ENCODE data around the gene TSEN54. TPM values are rescaled to one million over a fixed set of nuclear protein-coding genes. Genes with fewer than 3 reads are reported as not detected.

Gene TSEN54
- total RNA-seq, 2 donors from 2014 or later, result 63.8 to 123 TPM

GRCh38 chr17:75482098-75482942 lies 34.0 kb upstream of the TSEN54 start:
- intact Hi-C loops (cut with DNase I), result loop anchor here (10.0 kb wide), 1 partner anchor 58 kb away; no protein-coding TSS in a partner anchor
- Histone ChIP-seq H3K27me3 (no peaks in the 10 kb centered on the region), H3K27ac (no peak overlapping the region), H3K4me1 (peaks cover 2% of the 10 kb centered on the region), H3K36me3 (replicated peaks in 1 of 2; ENCODE audit: insufficient read depth in 1 of 2, low read depth in 2 of 2) (no peaks in the 10 kb centered on the region), H3K4me3 (no peak overlapping the region), H3K9me3 (no peaks in the 10 kb centered on the region)
- TF ChIP-seq POLR2A (IDR thresholded peaks at IDR 0.05), result no peak
- TF ChIP-seq, protein P1, sequence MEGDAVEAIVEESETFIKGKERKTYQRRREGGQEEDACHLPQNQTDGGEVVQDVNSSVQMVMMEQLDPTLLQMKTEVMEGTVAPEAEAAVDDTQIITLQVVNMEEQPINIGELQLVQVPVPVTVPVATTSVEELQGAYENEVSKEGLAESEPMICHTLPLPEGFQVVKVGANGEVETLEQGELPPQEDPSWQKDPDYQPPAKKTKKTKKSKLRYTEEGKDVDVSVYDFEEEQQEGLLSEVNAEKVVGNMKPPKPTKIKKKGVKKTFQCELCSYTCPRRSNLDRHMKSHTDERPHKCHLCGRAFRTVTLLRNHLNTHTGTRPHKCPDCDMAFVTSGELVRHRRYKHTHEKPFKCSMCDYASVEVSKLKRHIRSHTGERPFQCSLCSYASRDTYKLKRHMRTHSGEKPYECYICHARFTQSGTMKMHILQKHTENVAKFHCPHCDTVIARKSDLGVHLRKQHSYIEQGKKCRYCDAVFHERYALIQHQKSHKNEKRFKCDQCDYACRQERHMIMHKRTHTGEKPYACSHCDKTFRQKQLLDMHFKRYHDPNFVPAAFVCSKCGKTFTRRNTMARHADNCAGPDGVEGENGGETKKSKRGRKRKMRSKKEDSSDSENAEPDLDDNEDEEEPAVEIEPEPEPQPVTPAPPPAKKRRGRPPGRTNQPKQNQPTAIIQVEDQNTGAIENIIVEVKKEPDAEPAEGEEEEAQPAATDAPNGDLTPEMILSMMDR (IDR thresholded peaks at IDR 0.05), result no peak
- 84 to 87% methylated on average over 16 of the region's 16 CpGs for WGBS, 2 donors
- DNase-seq, result no peak
- no peak for ATAC-seq

DNA sequence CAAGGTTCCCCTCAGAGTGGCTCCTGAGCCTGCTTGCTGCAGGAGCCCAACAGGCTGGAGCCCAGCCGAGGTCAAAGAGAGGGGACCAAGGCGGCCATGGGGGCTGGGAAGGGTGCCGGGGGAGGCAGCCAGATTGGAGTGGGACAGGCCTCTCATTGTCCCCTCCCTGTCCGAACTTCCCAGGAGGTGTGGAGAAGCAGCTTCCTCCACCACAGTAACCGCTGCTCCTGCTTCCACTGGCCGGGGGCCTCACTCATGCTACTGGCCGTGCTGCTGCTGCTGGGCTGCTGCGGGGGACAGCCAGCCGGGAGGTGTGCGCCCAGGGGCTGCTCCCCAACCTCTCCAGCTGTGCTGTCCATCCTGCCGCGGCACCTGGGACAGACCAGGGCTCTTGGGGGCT lies 30.6 kb upstream of the TSEN54 start:
- 97 to 100% methylated on average over 1 to 5 of the region's 12 CpGs for WGBS, 2 donors
- H3K27ac ChIP-seq, result no peak overlapping the region
- TF ChIP-seq POLR2A (IDR thresholded peaks at IDR 0.05), result no peak
- TF ChIP-seq, protein P1 (IDR thresholded peaks at IDR 0.05), result no peak
- peak in 1 of 4 donors; percentile 10 for DNase-seq
- no peaks in the 10 kb centered on the region for H3K36me3 ChIP-seq (replicated peaks in 1 of 2; ENCODE audit: insufficient read depth in 1 of 2, low read depth in 2 of 2)
- no peaks in the 10 kb centered on the region for H3K9me3 ChIP-seq
- H3K4me3 ChIP-seq, result no peak overlapping the region
- ATAC-seq, result peak; percentile 5
- peaks cover 8% of the 10 kb centered on the region for H3K4me1 ChIP-seq
- intact Hi-C loops (cut with DNase I), result loop anchor here (10.0 kb wide), 1 partner anchor 61 kb away; no protein-coding TSS in a partner anchor
- no peaks in the 10 kb centered on the region for H3K27me3 ChIP-seq

DNA sequence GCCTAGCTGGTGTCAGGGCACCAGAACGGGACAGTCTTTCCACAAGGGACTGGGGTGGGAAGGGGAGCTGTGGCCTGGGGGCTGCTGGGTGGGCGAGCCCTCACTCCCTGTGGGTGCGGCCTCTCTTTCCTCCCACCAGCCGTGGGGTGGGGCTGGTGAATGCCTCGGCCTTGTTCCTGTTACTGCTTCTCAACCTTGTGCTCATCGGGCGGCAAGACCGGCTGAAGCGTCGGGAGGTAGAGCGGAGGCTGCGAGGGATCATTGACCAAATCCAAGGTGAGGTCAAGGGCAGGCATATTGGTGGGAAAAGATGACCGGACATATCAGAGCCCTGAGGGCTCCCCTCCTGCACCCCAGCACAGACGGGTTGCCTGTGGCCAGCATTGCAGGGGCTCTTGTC lies 30.2 kb upstream of the TSEN54 start:
- TF ChIP-seq POLR2A (IDR thresholded peaks at IDR 0.05), result no peak
- TF ChIP-seq, protein P1 (IDR thresholded peaks at IDR 0.05), result no peak
- WGBS, 2 donors, result 89 to 91% methylated on average over 9 to 14 of the region's 14 CpGs
- Histone ChIP-seq H3K27ac (no peak overlapping the region), H3K36me3 (replicated peaks in 1 of 2; ENCODE audit: insufficient read depth in 1 of 2, low read depth in 2 of 2) (no peaks in the 10 kb centered on the region), H3K4me1 (peaks cover 12% of the 10 kb centered on the region), H3K4me3 (no peak overlapping the region), H3K27me3 (no peaks in the 10 kb centered on the region), H3K9me3 (no peaks in the 10 kb centered on the region)
- DNase-seq (peak in 1 of 4 donors; percentile 7), ATAC-seq (no peak)
- intact Hi-C loops (cut with DNase I), result loop anchor here (10.0 kb wide), 1 partner anchor 61 kb away; no protein-coding TSS in a partner anchor

DNA sequence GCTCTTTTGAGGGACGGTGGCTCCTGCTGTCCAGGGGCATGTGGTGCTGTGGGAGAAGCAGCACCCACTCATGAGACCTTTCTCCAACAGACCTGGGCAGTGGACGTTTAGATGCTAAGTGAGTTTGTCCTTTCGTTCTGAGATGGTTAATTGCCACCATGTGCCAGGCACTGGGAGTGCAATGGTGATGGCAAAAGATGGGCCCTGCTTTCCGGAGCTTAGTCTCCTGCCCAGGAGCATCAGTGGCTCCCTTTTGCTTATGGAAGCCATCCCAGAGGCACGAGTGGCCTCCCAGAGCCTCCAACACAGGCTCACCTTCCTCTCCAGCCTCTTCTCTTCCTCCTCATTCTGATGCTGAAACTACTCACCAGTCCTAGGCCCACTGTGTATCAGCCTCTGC lies 29.4 kb upstream of the TSEN54 start:
- Histone ChIP-seq H3K4me3 (no peak overlapping the region), H3K9me3 (no peaks in the 10 kb centered on the region), H3K27ac (peak overlapping the region in 1 of 4 donors; percentile 59), H3K36me3 (replicated peaks in 1 of 2; ENCODE audit: insufficient read depth in 1 of 2, low read depth in 2 of 2) (no peaks in the 10 kb centered on the region), H3K27me3 (no peaks in the 10 kb centered on the region), H3K4me1 (peaks cover 12% of the 10 kb centered on the region)
- TF ChIP-seq, protein P1 (IDR thresholded peaks at IDR 0.05), result no peak
- no peak for TF ChIP-seq POLR2A (IDR thresholded peaks at IDR 0.05)
- WGBS, 2 donors, result 76 to 84% methylated on average over 5 of the region's 5 CpGs
- intact Hi-C loops (cut with DNase I), result loop anchor here (10.0 kb wide), 1 partner anchor 62 kb away; no protein-coding TSS in a partner anchor
- ATAC-seq, result no peak
- no peak for DNase-seq
